H1 (cell line): ENCODE data around the gene CLEC16A. TPM values are rescaled to one million over a fixed set of nuclear protein-coding genes. Genes with fewer than 3 reads are reported as not detected.

Experiments used
- CTCF ChIA-PET: fragments of 300-600 bp; sonication (Branson Sonifier 250); formaldehyde crosslinking; loops from one replicate; lab custom pipeline; 2021; ENCODE audit not compliant: partially characterized antibody; lab: Charles Lee
- POLR2A ChIA-PET: fragments of 300-600 bp; sonication (Branson Sonifier 250); formaldehyde crosslinking; loops from one replicate; lab custom pipeline; 2021; ENCODE audit warnings: inconsistent platforms; ENCODE audit not compliant: partially characterized antibody; lab: Charles Lee
- DNase-seq, 2 experiments: peaks; one replicate each; pipeline versions ENCODE4 v3.0.0 to v3.0.0-alpha.2; 2010 to 2022; ENCODE audit warnings: low spot score in 2 of 2, low read depth in 1 of 2, mixed read lengths in 1 of 2
- FAIRE-seq: peaks from 2 replicates; lab custom pipeline; 2011; peaks lifted over from hg19 to GRCh38; lab: Jason Lieb, UNC
- H2AFZ ChIP-seq: 2 replicates; pipeline ENCODE4 v1.8.1; 2012; ENCODE audit warnings: low read length, inconsistent platforms
- H2AK5ac ChIP-seq: 2 replicates; pipeline ENCODE4 v1.6.1; 2013; ENCODE audit warnings: low read depth, low read length
- H2BK120ac ChIP-seq: replicated peaks from 2 replicates; pipeline ENCODE3; 2013; ENCODE audit warnings: low read depth, low read length, inconsistent platforms
- H2BK12ac ChIP-seq: 2 replicates; pipeline ENCODE4 v1.6.1; 2013; ENCODE audit warnings: low read depth, low read length
- H2BK15ac ChIP-seq: 2 replicates; pipeline ENCODE4 v1.6.1; 2013; ENCODE audit warnings: low read length
- H2BK20ac ChIP-seq: 2 replicates; pipeline ENCODE4 v1.6.1; 2013; ENCODE audit warnings: low read length
- H2BK5ac ChIP-seq: 2 replicates; pipeline ENCODE4 v1.6.1; 2013; ENCODE audit warnings: low read depth, low read length
- H3K14ac ChIP-seq: 2 replicates; pipeline ENCODE4 v1.6.1; 2013; ENCODE audit warnings: inconsistent platforms; ENCODE audit not compliant: insufficient read length
- H3K18ac ChIP-seq: 2 replicates; pipeline ENCODE4 v1.6.1; 2013; ENCODE audit warnings: low read length; ENCODE audit errors: extremely low read depth
- H3K23ac ChIP-seq: 2 replicates; pipeline ENCODE4 v1.6.1; 2013; ENCODE audit warnings: inconsistent platforms; ENCODE audit not compliant: insufficient read length
- H3K23me2 ChIP-seq: 2 replicates; pipeline ENCODE4 v1.6.1; 2013; ENCODE audit warnings: low read depth, low read length
- H3K27ac ChIP-seq: 2 replicates; pipeline ENCODE4 v1.6.1; 2011; ENCODE audit warnings: low read depth, low read length, inconsistent platforms
- H3K27me3 ChIP-seq, 4 experiments: replicated peaks in 1 of 4; 1 replicate in 1 of 4; 2 replicates in 3 of 4; pipeline versions ENCODE4 v1.6.1 to v1.8.1; 2011 to 2013; ENCODE audit warnings: low read length in 3 of 4, mild to moderate bottlenecking in 3 of 4, inconsistent platforms in 2 of 4, mixed read lengths in 2 of 4, moderate library complexity in 1 of 4; ENCODE audit not compliant: control insufficient read depth in 3 of 4, insufficient read depth in 3 of 4; ENCODE audit errors: extremely low read depth in 1 of 4
- H3K36me3 ChIP-seq, 4 experiments: 2 replicates each; pipeline versions ENCODE4 v1.6.1 to v1.8.1; 2011 to 2013; ENCODE audit warnings: mild to moderate bottlenecking in 4 of 4, low read length in 3 of 4, moderate library complexity in 2 of 4, control low read depth in 1 of 4, inconsistent platforms in 1 of 4; ENCODE audit not compliant: insufficient read depth in 4 of 4, control insufficient read depth in 2 of 4
- H3K4ac ChIP-seq: replicated peaks from 2 replicates; pipeline ENCODE3; 2013; ENCODE audit warnings: low read length, low read depth, mixed read lengths, inconsistent platforms; ENCODE audit not compliant: insufficient read length
- H3K4me1 ChIP-seq, 4 experiments: replicated peaks in 1 of 4; 1 replicate in 1 of 4; 2 replicates in 3 of 4; pipeline versions ENCODE4 v1.6.1 to v1.8.1; 2011 to 2013; ENCODE audit warnings: low read length in 3 of 4, inconsistent platforms in 2 of 4, mixed read lengths in 1 of 4; ENCODE audit not compliant: insufficient read depth in 4 of 4, control insufficient read depth in 3 of 4
- H3K4me2 ChIP-seq, 2 experiments: 2 replicates each; pipeline versions ENCODE4 v1.6.1 to v1.8.1; 2011 to 2013; ENCODE audit warnings: low read depth in 2 of 2, low read length in 2 of 2, control low read depth in 1 of 2, inconsistent platforms in 1 of 2, mild to moderate bottlenecking in 1 of 2; ENCODE audit not compliant: insufficient read depth in 1 of 2
- H3K4me3 ChIP-seq, 4 experiments: fragments of 200-600, 300-600 bp in 1 of 4; sonication (generic), shearing (Covaris generic), sonication (Bioruptor Twin) in 1 of 4; 2 replicates each; pipeline versions ENCODE4 v1.5.1 to v1.8.1; 2011 to 2016; ENCODE audit warnings: low read length in 4 of 4, low read depth in 3 of 4, control low read depth in 2 of 4, inconsistent platforms in 2 of 4, mild to moderate bottlenecking in 2 of 4, mixed read lengths in 1 of 4, moderate library complexity in 1 of 4; ENCODE audit not compliant: insufficient read depth in 2 of 4; ENCODE audit errors: extremely low read depth in 1 of 4
- H3K56ac ChIP-seq: replicated peaks from 2 replicates; pipeline ENCODE3; 2013; ENCODE audit warnings: low read depth, mild to moderate bottlenecking, mixed read lengths, low read length, inconsistent platforms; ENCODE audit not compliant: insufficient read length
- H3K79me1 ChIP-seq: 2 replicates; pipeline ENCODE4 v1.6.1; 2013; ENCODE audit warnings: low read depth, low read length, control low read depth
- H3K79me2 ChIP-seq, 2 experiments: 2 replicates each; pipeline versions ENCODE4 v1.6.1 to v1.8.1; 2012 to 2013; ENCODE audit warnings: low read length in 2 of 2, mild to moderate bottlenecking in 2 of 2, inconsistent platforms in 1 of 2; ENCODE audit not compliant: insufficient read depth in 2 of 2, control insufficient read depth in 1 of 2
- H3K9ac ChIP-seq, 4 experiments: replicated peaks in 1 of 4; 1 replicate in 1 of 4; 2 replicates in 3 of 4; pipeline versions ENCODE4 v1.6.1 to v1.8.1; 2011 to 2013; ENCODE audit warnings: low read depth in 3 of 4, low read length in 3 of 4, control low read depth in 2 of 4, mild to moderate bottlenecking in 2 of 4, moderate library complexity in 2 of 4, inconsistent platforms in 1 of 4; ENCODE audit errors: extremely low read depth in 1 of 4
- H3K9me3 ChIP-seq, 2 experiments: 2 replicates each; pipeline versions ENCODE4 v1.6.1 to v1.8.1; 2012 to 2013; ENCODE audit warnings: mild to moderate bottlenecking in 2 of 2, moderate library complexity in 2 of 2, control low read depth in 1 of 2, inconsistent platforms in 1 of 2, low read depth in 1 of 2, low read length in 1 of 2, mixed read lengths in 1 of 2; ENCODE audit not compliant: insufficient read depth in 2 of 2
- H4K20me1 ChIP-seq, 2 experiments: replicated peaks in 1 of 2; 2 replicates each; pipeline versions ENCODE3 to v1.8.1; 2011 to 2013; ENCODE audit warnings: inconsistent platforms in 2 of 2, low read length in 2 of 2, mild to moderate bottlenecking in 1 of 2; ENCODE audit not compliant: insufficient read depth in 2 of 2, control insufficient read depth in 1 of 2
- H4K5ac ChIP-seq: 2 replicates; pipeline ENCODE4 v1.6.1; 2013; ENCODE audit warnings: low read length, low read depth, mixed read lengths, inconsistent platforms; ENCODE audit not compliant: insufficient read length
- H4K8ac ChIP-seq: 2 replicates; pipeline ENCODE4 v1.8.0; 2013; ENCODE audit warnings: mild to moderate bottlenecking, moderate library complexity, low read length, inconsistent platforms; ENCODE audit not compliant: insufficient read depth; ENCODE audit errors: extremely low read depth
- H4K91ac ChIP-seq: replicated peaks from 2 replicates; pipeline ENCODE3; 2013; ENCODE audit warnings: low read length, mixed read lengths, inconsistent platforms; ENCODE audit not compliant: insufficient read length
- WGBS, 2 experiments: shearing (Covaris generic) in 1 of 2; methylation state at CpG; one replicate each; pipeline versions ENCODE4 v1.1.6 to v1.1.7; 2013 to 2015; ENCODE audit warnings: low lambda C conversion rate in 2 of 2, mixed read lengths in 2 of 2, inconsistent platforms in 1 of 2, low coverage in 1 of 2, missing lambda C conversion rate in 1 of 2; ENCODE audit not compliant: insufficient replicate concordance in 2 of 2, insufficient coverage in 1 of 2, insufficient read length in 1 of 2; ENCODE audit errors: extremely low coverage in 1 of 2, missing lambda C conversion rate in 1 of 2; 5-methylcytosine and 5-hydroxymethylcytosine counted together
- polyA plus RNA-seq, 7 experiments: library from polyadenylated mRNA; depleted of rRNA in 3 of 7; stranded (reverse) in 5 of 7; unstranded in 2 of 7; fragments of >200 nt in 5 of 7; fragments of 200-250 nt in 2 of 7; gene quantifications; 1 replicate in 5 of 7; 2 replicates in 1 of 7; 4 replicates in 1 of 7; pipeline versions ENCODE4 v1.2.1 to v1.2.3, GENCODE V29; 2011 to 2013; ENCODE audit warnings: missing spikeins in 2 of 7, mixed read lengths in 2 of 7
- total RNA-seq: library from RNA; stranded (reverse); fragmentation: NEBNext Ultra II Directional; extraction: Animal tissue kit (Norgen Biotek cat#: 25700); gene quantifications from 2 replicates; pipeline ENCODE4 v1.2.1, GENCODE V29; 2021

CLEC16A gene
- total and polyA plus RNA-seq, 2 of the 8 experiments (the other 6 are each of a cell fraction or from before 2014, with no cell fraction given), result 7.6 to 19.3 TPM

DNA sequence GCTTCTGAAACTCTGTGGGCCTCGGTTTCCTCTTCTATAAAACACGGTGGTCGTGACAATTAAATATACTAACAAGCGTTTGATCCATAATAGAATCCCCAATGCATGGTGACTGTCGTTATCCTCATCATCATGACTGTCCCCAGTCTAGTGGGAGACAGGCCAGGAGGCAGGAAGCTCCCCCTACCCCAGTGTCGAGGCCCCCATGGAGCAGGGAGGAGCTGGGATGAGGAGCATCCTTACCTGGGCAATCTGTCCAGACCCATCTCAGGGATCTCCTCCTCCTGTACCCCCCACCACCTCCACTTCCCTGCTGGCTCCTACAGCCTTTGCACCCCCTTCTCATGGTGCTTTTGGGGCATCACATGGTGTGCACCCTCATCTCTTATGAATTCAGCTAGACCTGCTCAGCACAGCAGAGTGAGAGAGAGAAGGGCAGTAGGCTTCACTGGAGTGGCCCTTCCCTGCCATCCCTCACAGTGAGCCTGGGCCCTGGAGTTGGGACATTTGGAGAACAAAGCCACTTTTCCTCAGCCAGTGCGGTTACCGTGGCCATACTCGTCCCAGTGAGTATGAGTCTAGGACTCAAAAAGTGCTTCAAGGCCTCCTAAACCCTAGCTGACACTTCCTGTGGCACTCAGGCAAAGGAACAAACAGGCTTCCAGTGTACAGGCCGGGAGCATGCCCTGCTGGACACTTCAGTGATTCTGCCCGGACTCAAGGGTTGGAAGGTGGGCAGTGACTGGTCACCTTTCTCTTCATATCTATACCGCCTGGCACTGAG, 148.6 kb downstream of the CLEC16A start:
- DNase-seq, result no peak
- Histone ChIP-seq H4K91ac (no peak overlapping the region), H3K4me1 (peaks cover 0 to 4% (median 0%) of the 10 kb centered on the region in 4 experiments; a peak in 1 of 7 replicates), H3K4ac (no peak overlapping the region), H2BK5ac (peak overlapping the region; percentile 30; the same call in 1 of the 2 replicates), H3K23me2 (no peaks in the 10 kb centered on the region), H2AK5ac (no peak overlapping the region), H3K23ac (no peak overlapping the region), H3K18ac (no peak overlapping the region), H3K4me3 (no peak overlapping the region), H4K8ac (no peak overlapping the region), H3K27me3 (no peaks in the 10 kb centered on the region), H4K5ac (no peak overlapping the region), H3K4me2 (no peak overlapping the region), H4K20me1 (no peaks in the 10 kb centered on the region), H3K27ac (no peak overlapping the region), H3K79me2 (no peaks in the 10 kb centered on the region), H2BK15ac (no peak overlapping the region), H2BK120ac (no peak overlapping the region), H3K79me1 (no peaks in the 10 kb centered on the region), H3K36me3 (no peaks in the 10 kb centered on the region), H3K9ac (no peak overlapping the region), H3K9me3 (no peaks in the 10 kb centered on the region), H2BK20ac (no peak overlapping the region), H2BK12ac (no peak overlapping the region), H2AFZ (no peak overlapping the region), H3K14ac (no peak overlapping the region), H3K56ac (no peak overlapping the region)
- 82% methylated on average over 12 of the region's 12 CpGs; no CpG with 5 or more reads in 1 of the 2 experiments for WGBS, 2 experiments
- ChIA-PET CTCF (interaction anchor here (1.2 to 1.3 kb wide), 3 partner anchors 43 to 122 kb away, joined by 3 to 4 read pairs (median 3); no protein-coding TSS in a partner anchor), POLR2A (no interaction called here)
- no peak for FAIRE-seq
